Activated CD4-positive, alpha-beta T cell treated with anti-CD3 and anti-CD28 coated beads, Interleukin-2, amount 50 U/mL, for 16 hours (primary cell): Measurements from ENCODE around the gene RASGEF1C.

Source experiments
- DNase-seq: peaks from one replicate; pipeline ENCODE4 v3.0.0-alpha.2; 2020

RASGEF1C gene

DNA sequence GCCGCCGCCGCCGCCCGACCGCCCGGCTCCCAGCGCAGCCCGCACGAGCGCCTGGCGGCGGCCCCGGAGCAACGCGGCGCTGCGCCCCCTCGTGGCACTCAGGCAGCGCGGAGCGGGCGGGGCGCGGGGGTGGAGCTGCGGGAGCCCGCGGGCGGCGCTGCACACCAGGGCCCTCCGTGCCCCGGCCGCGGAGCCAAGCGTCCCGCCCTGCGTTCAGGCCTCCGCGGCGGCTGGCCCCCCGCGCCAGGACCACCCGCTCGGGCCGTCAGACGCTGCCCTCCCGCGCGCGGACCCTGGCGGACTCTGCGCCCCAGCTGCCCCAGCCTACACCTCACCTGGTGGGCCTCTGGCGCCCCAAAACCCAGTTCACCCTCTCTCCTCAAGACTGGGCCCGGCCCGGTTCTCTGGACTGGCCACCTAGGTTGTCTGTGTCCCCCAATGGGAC lies at the start of gene RASGEF1C:
Gene RASGEF1C (minus strand): TSS at position 75 of the 445 bp plus-strand sequence. CDS start 71,159 bp downstream, outside the sequence.
- DNase-seq, result peak; percentile 51

DNA sequence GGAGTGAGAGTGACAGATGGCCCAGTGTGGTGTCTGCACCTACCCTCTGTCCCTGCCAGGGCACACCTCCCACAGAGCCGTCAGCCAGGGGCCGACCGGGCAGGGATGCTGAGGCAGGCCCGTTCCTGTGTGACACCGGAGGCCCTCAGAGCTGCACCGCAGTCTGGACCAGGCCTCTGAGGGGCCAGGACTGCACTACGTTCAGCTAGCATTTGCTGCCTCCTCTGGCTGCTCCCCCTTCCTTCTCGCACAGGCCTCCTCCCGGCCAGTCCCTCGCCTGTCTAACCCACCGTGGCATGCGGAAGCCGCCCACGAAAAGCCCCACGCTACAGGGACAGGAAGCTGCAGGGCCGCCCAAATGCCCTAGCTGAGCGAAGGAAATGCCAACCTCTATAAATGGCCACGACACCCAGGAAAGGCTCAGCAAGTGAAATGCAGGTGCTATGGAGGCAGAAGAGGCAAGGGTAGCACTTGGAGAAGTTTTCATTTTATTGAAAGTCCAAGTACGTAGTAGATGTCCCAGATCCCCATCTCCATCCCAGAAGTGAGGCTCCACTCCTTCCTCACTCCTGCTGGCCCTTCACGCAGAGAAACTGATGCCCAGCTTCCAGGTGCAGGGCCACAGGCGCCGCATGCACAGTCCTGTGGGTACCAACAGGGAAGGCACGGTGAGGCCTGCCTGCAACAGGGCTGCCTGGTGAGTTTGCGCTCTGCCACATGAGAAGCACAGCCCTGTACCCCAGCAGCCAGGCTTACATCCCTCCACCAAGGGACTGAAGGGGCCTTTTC lies 44.2 kb upstream of the RASGEF1C start:
- DNase-seq, result no peak

DNA sequence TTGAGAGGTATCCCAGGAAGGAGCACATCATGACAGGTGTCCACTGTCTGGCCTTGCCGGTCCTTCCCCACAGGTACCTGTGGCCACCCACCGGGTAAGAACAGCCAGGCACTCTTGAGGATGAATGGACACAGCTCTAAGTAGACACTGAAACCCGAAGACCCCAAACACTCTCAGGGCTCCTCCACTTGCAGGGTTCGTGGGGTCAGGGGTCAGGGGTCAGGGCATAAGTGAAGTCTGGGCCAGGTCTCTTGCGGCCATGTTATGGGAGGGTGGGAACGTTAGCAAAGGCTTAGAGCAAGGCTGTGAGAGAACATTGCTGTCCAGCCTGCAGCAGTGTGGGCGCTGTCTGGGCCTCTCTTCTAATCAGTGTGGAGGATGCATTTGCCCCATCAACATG lies 42.9 kb upstream of the RASGEF1C start:
- no peak for DNase-seq

DNA sequence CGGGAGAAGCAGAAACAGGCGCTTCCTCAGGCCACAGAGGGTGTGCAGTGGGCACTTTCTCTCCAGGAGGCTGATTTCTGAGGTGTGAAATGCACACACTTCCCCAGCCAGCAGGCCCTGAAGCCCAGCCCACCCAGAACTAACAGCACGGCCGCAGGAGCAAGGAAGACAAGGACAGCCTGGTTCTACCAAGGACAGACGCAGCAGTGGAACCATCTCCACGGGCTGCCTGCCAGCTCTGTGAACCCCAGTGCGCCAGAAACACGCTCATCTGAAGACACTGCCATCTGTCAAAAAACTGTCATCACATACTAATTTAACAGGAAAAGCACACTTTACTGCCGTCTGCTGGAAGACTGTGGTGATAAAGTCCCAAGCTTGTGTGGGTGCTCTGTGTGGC lies 42.1 kb upstream of the RASGEF1C start:
- no peak for DNase-seq

DNA sequence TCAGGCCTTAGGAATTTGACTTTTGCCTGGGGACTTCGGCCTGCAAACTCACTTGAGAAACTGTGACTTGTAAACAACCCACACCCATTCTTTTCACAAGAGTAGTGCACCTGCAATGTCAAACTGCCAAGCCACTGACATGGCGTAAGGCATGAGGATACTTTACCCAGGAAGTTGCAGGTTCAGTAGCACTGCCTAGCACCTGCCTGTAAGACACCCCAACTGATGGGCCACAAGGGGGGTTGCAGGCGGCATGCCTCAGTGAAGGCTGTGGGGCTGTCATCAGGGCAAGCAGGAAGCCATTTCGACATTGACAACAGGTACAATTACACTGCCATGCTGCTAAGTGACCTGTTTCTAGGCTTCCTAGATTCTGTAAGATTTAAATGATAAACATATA lies 41.3 kb upstream of the RASGEF1C start:
- DNase-seq, result no peak

DNA sequence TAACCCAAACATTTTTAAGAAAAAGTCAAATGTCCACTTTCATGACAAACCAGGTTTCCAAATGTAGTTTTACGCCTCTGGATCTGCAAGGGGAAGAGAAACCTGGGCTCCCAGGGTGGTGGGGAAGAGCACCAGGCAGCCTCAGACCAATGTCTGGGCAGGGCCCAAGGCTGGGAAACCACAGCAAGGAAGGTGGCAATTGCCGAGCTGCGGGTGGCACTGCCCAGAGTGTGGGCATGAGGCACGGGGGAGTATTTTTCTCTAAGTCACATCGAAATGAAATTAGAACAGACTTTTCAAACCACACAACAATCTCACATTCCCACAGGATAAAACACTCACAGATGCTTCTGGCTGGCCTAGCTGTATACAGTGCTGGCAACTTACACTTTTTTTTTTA lies 32.6 kb upstream of the RASGEF1C start:
- DNase-seq, result no peak

DNA sequence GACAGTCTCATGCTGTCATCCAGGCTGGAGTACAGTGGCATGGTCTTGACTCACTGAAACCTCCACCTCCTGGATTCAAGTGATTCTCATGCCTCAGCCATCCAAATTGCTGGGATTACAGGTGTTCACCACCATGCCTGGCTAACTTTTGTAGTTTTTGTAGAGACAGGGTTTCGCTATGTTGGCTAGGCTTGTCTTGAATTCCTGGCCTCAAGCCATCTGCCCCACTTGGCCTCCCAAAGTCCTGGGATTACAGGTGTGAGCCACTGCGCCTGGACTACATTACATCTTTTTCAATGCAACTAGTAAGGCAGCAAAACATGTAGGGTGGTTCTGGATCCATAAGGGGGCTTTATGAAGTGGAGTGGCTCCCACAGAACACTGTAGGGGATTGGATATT lies 29.6 kb upstream of the RASGEF1C start:
- no peak for DNase-seq

DNA sequence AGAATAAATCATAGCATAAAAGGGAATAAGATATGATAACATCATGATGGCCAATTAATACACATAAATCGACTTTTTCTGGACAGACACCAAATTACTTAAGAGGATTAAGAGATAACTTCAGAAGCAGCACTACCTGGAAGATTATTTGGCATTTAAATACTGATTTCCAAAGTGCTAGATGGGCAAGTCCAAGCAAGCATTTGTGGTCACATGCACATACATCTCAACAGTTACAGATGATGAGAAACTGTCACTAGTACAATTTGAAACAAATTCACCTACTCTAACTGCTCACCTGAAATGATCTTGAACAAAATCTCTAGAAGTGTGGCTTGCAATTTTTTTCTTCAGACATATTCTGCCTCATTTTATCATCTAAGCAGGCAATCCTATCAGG lies 26.8 kb upstream of the RASGEF1C start:
- DNase-seq, result no peak

DNA sequence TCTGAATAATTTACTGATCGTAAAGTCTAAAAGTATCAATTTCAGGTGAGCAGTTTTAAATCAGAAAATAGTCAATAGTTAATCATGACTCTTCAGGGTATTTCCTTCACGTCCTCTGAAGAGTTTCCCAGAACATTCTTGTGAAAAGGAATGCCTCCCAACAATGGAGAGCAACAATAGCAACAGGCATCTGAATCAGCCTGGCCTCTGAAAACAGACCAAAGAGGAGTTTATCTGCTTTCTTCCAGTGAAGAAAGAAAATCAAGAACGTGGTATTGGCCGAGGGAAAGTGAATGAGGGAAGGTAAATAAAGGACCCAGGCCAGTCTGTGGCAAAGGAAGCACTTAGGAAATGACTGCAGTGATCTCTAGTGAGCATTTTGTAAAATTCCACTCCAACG lies 26.1 kb upstream of the RASGEF1C start:
- no peak for DNase-seq

DNA sequence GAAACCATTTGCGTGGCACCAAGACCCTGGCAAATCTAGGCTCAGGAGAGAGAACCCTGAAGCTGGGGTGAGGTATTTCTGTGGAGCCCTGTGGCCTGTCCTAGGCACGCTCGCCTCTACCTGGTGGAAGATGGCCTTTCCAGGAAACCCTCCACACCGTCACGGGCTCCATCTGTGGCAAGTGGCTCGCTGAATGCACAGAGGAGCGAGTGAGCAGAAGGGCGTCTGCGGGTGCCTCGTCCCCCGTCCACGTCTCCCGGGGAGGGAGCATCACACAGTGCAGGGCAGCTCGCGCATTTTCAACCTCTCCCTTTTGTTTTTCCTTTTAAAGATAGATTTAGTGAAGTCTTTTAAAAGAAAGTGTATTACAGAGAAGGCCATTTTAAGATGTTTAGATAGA lies 25.3 kb upstream of the RASGEF1C start:
- DNase-seq, result no peak

DNA sequence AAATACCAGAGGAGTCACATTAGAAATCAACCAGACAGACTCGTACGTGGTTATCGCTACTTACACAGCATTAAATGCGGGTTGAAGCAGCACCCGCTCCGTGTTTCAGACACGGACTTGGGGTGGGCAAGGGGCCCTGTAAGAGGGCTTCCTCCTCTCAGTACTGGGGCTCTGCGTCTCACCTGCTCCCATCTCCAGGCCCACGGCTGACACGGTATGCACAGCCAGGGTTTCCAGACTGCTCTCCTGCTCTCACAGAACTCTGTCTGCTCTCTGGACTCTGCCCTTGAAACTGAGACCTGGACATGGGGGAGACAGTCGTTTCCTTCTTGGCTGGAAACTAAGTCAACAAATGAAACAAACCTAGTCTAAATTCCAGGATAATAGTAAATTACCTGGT lies 24.7 kb upstream of the RASGEF1C start:
- no peak for DNase-seq

DNA sequence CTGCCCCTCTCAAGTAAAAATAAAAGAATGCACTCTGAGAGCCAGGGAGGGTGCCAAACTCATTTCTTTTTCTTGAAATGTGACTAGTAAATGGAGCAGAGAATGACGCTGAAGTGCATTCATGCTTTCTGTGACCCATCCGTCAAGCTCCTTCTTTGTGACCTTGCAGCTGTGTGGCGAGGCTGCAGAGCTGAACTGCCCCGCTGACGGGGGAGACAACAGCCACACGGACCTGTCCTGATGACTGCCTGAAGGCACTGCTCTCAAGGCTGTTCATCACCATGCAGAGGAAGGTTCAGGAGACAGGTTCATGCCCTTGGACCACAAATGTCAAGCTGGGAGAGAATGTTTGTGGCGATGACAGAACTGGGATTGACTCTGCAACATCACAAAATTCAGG lies 21.0 kb upstream of the RASGEF1C start:
- DNase-seq, result no peak

DNA sequence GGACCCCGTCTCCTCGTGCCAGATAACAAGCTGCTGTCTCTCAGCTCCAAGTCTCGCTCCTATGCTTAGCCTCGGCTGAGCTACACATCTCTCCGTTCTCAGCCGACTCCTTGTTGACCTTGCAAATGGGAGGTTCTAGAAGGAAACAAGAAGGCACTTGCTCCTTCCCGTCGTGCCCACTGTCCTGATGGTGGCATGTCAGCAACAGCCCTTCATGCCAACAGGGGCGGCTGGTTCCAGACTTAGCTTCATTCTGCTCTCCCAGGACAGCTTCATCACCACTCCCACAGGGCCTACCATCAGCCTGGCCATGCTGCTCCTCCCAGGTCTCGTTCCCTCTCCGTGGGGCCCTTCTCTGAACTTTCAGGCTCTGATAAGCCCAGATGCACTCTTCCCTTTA lies 13.0 kb upstream of the RASGEF1C start:
- DNase-seq, result no peak

DNA sequence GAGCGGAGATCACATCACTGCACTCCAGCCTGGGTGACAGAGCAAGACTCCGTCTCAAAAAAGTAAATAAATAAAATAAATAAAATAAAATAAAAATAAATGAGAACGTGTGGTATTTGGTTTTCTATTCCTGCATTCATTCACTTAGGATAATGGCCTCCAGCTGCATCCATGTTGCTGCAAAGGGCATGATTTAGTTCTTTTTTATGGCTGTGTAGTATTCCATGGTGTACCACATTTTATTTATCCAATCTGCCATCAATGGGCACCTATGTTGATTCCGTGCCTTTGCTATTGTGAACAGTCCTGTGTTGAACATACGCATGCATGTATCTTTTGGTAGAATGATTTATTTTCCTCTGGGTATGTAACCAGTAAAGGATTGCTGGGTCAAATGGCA lies 8.8 kb upstream of the RASGEF1C start:
- no peak for DNase-seq

DNA sequence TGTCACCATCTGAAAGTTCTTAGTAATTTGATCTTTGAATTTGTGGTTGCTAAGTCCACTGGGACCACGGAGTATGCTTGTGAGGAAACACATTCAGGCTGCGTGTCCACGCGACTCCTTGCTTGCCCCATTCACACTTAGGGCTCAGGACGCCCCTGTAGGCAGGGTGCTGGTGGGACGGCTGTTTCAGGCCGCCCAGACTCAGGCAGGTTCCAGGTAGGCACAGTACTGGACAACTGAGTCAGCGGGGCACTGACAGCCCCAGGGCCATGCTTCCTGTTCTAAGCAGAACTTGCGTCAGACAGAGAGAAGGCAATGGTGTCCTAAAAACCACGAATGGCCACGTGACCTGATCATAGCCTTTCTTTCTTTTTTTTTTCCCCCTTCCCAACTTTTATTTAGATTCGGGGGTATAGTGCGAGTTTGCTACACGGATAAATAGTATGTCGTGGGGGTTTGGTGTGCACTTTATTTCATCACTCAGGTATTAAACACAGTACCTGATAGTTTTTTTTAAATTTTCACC lies 7.7 kb upstream of the RASGEF1C start:
- no peak for DNase-seq

DNA sequence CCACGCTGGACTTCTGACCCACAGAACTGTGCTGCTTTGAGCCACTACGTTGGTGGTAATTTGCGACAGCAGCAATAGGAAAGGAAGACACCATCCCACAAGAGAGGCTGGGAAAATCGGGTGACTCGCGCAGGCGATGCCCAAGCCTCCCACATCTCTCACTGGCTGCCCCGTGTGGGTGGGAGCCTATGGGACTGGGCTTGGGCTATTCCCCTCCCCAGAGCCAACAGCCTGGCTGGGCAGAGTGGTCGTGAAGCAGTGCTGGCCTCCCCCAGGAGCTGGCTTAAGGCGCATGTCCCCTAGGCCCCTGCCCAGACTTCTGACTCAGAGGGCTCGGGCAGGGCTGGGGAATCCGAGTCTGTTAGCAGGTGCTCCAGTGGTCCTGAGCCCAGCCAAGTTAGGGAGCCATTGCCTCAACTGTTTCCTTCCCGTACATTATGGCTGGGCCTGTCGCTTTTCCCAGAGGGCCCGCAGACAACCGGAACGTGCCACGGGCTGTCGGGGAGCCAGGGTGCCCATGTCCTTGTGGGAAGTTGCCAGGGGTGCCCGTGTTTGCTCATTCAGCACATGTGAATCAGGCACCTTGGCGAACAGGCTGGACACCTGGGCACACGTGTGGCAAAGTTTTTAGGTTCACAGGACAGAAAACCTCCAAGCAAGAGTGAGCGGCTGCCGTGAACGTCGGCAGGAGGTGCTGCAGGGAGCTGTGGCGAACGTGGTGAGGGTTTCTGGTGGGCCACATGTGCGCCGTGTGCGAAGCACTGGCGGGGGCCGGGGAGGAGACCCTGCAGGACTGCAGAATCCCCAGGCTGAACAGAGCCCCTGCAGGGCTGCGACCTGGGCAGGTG lies 7.0 kb upstream of the RASGEF1C start:
- DNase-seq, result no peak

DNA sequence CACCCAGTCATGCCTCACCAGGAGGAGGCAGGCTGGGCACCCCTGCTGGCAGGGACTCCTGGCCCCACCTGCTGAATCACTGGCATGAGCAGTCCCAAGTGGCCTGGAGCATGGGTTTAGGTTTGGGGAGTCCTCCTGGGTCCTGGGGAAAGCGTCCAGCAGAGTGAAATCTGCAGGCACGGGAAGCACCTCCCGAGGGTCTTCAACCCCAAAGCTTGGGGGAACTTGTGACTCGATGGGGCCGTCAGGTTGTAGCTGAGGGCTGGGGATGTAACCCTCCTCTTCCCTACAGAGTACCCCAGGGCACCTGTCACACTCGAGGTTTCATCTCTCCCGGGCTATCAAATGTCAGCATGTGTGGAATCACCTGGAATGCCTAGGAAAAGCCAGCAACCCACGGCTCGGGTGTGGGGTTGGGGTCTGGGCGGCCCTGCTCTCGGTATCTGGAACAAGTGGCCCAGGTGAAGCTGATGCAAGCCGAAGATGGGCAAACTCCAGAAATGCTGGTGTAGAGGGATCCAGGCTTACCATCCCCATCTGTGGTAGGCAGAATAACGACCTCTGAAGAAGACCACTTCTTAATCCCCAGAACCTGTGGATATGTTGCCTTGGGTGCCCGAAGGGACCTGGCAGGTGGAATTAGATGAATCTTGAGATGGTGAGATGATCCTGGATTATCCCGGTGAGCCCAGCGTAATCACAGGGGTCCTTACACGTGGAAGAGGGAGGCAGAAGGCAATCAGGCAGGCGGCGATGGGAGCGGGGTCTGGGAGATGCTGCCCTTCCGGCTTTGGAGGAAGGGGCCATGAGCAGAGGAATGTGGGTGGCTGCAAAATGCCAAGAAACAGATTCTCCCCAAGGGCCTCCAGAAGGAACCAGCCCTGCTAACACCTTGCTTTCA lies 6.1 kb upstream of the RASGEF1C start:
- no peak for DNase-seq

DNA sequence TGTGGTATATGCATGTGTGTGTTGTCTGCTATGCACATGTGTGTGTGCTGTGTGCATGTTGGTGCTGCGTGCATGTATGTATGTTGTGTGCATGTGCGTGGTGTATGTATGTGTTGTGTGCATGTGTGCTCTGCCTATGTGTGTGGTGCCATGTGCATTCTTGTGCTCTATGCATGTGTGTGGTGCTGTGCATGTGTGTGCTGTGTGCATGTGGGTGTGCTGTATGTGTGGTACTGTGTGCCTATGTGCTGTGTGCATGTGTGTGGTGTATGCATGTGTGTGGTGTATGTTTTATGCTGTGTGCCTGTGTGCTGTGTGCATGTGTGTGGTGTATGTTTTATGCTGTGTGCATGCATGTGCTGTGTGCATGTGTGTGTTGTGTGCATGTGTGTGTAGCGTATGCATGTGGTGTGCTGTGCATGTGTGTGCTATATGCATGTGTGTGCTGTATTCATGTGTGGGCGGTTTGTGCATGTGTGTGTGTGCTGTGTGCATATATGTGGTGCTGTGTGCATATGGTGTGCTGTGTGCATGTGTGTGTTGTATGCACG lies 4.7 kb upstream of the RASGEF1C start:
- DNase-seq, result no peak

DNA sequence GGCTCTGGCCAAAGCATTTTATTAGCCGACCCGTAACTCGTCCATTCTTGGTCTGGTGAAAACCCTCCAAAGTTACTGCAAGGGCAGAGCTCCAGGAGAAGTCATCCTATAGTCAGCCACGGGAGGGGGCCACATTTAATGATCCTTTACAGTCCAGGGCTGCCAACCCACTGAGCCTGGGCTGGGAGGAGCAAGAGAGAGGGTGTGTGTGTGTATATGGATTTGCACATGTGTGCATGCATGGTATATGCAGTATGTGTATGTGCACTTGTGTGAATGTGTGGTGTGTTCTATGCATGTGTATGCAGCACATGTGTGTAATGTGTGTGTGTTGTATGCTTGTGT lies 4.2 kb upstream of the RASGEF1C start:
- DNase-seq, result no peak

DNA sequence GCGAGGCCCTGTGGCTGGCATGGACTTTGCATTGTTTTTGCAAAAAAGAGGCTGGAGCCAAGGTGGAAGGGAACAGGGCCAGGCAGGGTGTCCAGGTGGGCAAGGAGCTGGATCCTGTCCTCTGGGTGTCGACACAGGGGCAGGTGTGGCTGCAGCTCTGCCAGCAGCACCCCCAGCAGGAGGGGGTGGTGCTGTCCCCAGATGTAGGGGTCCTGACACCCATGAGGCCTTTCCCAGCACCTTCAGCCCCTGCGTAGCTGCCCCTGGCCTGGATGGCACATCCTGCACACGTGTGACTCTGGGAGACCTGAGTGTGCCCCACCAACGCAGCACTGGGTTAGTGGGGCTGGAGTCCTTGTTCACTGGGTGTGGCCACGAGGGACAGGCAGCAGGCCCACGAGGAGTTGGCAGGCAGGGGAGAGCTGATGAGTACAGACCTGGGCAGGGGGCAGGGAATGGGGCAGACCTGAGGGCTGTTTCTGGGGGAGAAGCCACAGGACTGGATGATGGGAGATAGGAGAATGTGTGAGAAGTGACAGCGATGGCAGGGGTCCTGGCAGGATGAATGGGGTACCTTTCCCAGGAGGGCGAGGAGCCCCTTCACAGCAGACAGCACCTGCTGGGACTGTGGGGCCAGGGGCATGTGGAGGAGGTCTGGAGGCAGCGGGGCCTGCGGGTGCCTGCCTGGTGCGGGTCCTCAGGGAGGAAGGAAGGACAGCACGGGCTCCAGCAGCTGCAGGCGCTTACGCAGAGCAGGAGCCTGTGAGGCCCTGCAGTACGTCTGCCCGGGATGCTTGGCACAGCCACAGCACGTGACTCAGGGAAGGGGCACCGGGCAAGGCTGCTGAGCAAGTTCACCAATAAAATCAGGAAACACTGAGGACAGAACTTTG lies 3.6 kb upstream of the RASGEF1C start:
- no peak for DNase-seq

DNA sequence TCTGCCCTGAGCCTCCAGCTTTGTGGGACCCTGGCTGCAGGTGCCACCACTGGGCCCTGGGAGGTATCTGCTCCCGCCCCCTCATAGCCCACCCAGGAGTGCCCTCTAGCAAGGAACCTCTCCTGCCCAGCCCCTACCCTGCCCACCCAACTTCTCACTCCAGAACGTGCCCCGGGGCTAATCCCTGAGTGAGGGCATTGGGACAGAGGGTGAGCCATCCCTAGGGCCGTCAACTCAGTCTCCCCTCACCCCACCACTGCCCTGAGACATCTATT lies 2.7 kb upstream of the RASGEF1C start:
- no peak for DNase-seq
